AG10803 (cell line): ENCODE data around the gene CHCHD4.
"Not testable (repeated sequence)": the region's sequence is repeated elsewhere in the genome, so short reads cannot be mapped to it uniquely, and the experiment has no call there.

Source experiments
- DNase-seq: peaks from one replicate; pipeline ENCODE4 v3.0.0; 2010; ENCODE audit warnings: low read depth
- H3K4me3 ChIP-seq: 2 replicates; pipeline ENCODE4 v1.5.1; 2011; ENCODE audit warnings: mild to moderate bottlenecking, low read length, control low read depth
- CTCF ChIP-seq: conservative IDR thresholded peaks from 2 replicates; pipeline ENCODE4 v1.5.1; 2011; ENCODE audit warnings: mild to moderate bottlenecking, low read length, control low read depth, inconsistent platforms

Gene CHCHD4

GRCh38 chr3:14125193-14126016 is 735 bp upstream of the CHCHD4 start:
- peak; percentile 38 for TF ChIP-seq CTCF
- DNase-seq: peak; percentile 96
- peak overlapping the region; percentile 99 for H3K4me3 ChIP-seq

- no peak for TF ChIP-seq CTCF
- DNase-seq: peak; percentile 40
Measured at GRCh38 chr3:14124223-14124614, 451 bp downstream of the CHCHD4 start.

GRCh38 chr3:14123308-14124222 is 1.1 kb downstream of the CHCHD4 start:
- DNase-seq: no peak
- TF ChIP-seq CTCF: no peak
- peak overlapping the region; percentile 99 for H3K4me3 ChIP-seq

More at GRCh38 chr3:14124223-14124614, 451 bp downstream of the CHCHD4 start:
- peak overlapping the region; percentile 99 for H3K4me3 ChIP-seq

GRCh38 chr3:14122301-14122700 is 2.4 kb downstream of the CHCHD4 start:
- no peak for DNase-seq
- no peak overlapping the region for H3K4me3 ChIP-seq
- TF ChIP-seq CTCF: no peak

- H3K4me3 ChIP-seq: no peak overlapping the region
- TF ChIP-seq CTCF: no peak
- no peak for DNase-seq
Measured at GRCh38 chr3:14121859-14122258, 2.8 kb downstream of the CHCHD4 start.

- DNase-seq, H3K4me3 ChIP-seq: not testable (repeated sequence)
Measured at GRCh38 chr3:14120921-14121448, 3.7 kb downstream of the CHCHD4 start.

- H3K4me3 ChIP-seq: no peak overlapping the region
- no peak for DNase-seq
- TF ChIP-seq CTCF: no peak
Measured at GRCh38 chr3:14120111-14120920, 4.4 kb downstream of the CHCHD4 start.
